NT2/D1 (cell line): ENCODE measurements around the gene SMAD5.

ENCODE experiments used
- YY1 ChIP-seq: IDR thresholded peaks from 2 replicates; pipeline ENCODE4 v1.6.1; 2011; ENCODE audit not compliant: insufficient read length, insufficient read depth
- ZNF274 ChIP-seq: IDR thresholded peaks from 2 replicates; pipeline ENCODE4 v1.6.1; 2011; ENCODE audit warnings: mild to moderate bottlenecking, low read depth, low read length

- no peak for TF ChIP-seq YY1
- TF ChIP-seq ZNF274: no peak
Measured at GRCh38 chr5:136202469-136203205, 70.0 kb downstream of the SMAD5 start.
